Measurements from ENCODE around the gene DHX40. TPM values are rescaled to one million over a fixed set of nuclear protein-coding genes. Genes with fewer than 3 reads are reported as not detected.

The DHX40 gene
- total and polyA plus RNA-seq, 2 of the 13 experiments (the other 11 are each of a cell fraction or from before 2014, with no cell fraction given), result 22.2 to 37.0 TPM

GRCh38 chr17:59561042-59561441 lies 4.4 kb upstream of the DHX40 start (continued):
- no peak for TF ChIP-seq IKZF4 (CRISPR knock-in tag; IDR thresholded peaks at IDR 0.05; ENCODE audit: borderline replicate concordance, low read depth, not compliant biosample characterization)
- no peak for TF ChIP-seq ZNF446 (CRISPR knock-in tag; IDR thresholded peaks at IDR 0.05)
- TF ChIP-seq ZFY (CRISPR knock-in tag; IDR thresholded peaks at IDR 0.05), result 0 out of 2 replicates have a peak, but pooled peaks have one; percentile 18
- TF ChIP-seq ZNF605 (CRISPR knock-in tag; IDR thresholded peaks at IDR 0.05), result 0 out of 2 replicates have a peak, but pooled peaks have one; percentile 18
- TF ChIP-seq ZXDC (CRISPR knock-in tag; IDR thresholded peaks at IDR 0.05), result no peak
- no peak for TF ChIP-seq ZNF484 (CRISPR knock-in tag; IDR thresholded peaks at IDR 0.05; ENCODE audit: borderline replicate concordance, low read depth)
- TF ChIP-seq THAP9 (CRISPR knock-in tag; IDR thresholded peaks at IDR 0.05; ENCODE audit: borderline replicate concordance), result no peak
- TF ChIP-seq ZBTB38 (CRISPR knock-in tag; IDR thresholded peaks at IDR 0.05), result no peak
- TF ChIP-seq ZSCAN9 (CRISPR knock-in tag; IDR thresholded peaks at IDR 0.05; ENCODE audit: borderline replicate concordance), result no peak
- no peak for TF ChIP-seq KDM4B (CRISPR knock-in tag; IDR thresholded peaks at IDR 0.05)
- no peak for TF ChIP-seq ATF5 (CRISPR knock-in tag; IDR thresholded peaks at IDR 0.05; ENCODE audit: low read depth)
- no peak for TF ChIP-seq HIC2 (CRISPR knock-in tag; IDR thresholded peaks at IDR 0.05; ENCODE audit: low read depth)
- no peak for TF ChIP-seq ZNF552 (CRISPR knock-in tag; IDR thresholded peaks at IDR 0.05; ENCODE audit: borderline replicate concordance)
- no peak for TF ChIP-seq ZNF710 (CRISPR knock-in tag; IDR thresholded peaks at IDR 0.05; ENCODE audit: borderline replicate concordance)
- TF ChIP-seq ETV5 (CRISPR knock-in tag; IDR thresholded peaks at IDR 0.05; ENCODE audit: borderline replicate concordance), result 0 out of 2 replicates have a peak, but pooled peaks have one; percentile 10
- TF ChIP-seq ZBTB2 (CRISPR knock-in tag; IDR thresholded peaks at IDR 0.05; ENCODE audit: low read depth), result no peak

Data from HepG2 (cell line).